ENCODE results near the gene NAMPT.

NAMPT gene

DNA sequence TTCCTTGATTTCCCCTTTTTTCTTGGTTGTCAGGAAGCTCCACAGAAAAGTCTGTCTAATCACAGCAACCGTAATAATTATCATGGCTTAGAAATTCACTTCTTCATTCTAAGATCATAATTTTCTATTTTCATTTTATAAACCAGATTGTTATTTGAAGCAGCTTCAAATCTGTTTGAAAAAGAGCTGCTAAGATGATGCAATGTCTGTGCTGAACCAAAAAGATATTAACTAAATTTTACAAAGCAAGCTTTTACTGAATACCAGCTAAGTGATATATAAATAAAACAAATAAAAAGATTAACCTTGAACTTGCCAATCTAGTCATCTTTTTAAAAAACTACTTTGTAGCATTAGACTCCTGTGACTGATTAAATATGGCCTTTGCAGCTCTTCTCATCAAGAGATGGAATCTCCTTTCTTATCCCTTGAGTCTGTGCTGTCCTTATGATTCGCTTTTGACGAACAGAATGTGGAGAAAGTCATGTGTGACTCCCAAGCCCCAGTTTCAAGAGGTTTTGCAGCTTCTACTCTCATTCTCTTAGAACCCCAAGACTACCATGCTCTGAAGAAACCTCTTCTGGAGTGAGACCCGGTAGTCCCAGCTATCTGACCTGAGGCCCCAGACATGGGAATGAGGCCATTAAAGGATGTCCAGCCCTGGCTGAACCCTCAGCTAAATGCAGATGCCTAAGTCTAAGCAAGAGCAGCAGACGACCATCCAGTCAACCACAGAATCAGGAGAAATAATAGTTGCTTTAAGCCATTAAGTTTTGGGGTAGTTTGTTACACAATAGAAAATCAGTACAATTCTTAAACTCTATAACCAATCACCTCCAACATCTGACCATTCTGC is 14.4 kb downstream of the NAMPT start:
- no peak for DNase-seq

DNA sequence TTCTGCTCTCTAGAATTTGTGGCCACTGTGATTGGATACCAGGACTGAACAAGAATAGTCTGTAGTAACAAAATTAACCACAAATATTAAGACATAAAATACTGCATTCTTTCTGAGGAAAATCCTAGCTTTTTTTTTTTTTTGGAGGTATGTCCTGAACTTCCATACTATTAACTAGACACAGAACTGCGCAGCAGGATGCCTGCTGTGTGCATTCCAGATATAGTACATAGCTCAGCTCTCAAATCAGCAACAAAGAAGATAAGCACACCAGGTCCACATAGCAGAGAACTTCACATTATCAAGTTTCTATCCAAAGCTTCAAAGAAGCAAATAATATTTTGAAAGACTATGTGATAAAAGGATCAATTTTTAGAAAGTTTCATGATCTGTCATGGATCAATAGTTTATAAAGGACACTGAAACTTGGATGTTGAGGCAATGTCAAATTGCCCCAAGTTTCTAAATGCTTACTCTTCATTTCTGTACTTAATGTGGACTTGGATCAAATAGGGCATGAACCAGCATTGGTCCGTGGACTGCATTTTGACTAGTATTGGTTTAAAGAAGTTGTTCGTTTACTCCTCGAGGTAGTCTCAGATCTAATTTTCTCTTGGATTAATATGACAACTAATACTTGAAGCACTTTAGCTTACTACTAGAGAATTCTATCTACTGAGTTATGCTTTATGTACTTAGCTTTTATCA is 15.4 kb downstream of the NAMPT start:
- no peak for DNase-seq

DNA sequence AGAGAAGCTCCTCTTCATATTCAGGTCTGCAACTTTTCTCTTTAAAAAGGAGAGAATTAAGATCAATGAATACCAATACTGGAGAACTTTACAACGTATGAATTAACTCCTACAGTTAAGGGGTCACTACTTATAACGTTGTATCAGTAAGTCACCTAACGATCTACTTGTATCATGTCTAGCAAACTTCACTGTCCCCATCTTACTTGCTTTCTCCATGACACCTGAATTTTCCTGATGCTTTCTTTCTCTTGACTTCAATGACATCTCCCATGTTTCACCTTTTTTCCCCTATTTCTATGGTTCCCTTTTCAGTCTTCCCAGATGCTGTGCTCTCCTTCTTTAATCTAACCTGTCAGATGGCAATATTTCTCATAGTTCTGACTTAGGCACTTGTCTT is 19.6 kb downstream of the NAMPT start:
- DNase-seq: no peak

- no peak for DNase-seq
Measured at GRCh38 chr7:106262221-106262881, 22.4 kb downstream of the NAMPT start.

DNA sequence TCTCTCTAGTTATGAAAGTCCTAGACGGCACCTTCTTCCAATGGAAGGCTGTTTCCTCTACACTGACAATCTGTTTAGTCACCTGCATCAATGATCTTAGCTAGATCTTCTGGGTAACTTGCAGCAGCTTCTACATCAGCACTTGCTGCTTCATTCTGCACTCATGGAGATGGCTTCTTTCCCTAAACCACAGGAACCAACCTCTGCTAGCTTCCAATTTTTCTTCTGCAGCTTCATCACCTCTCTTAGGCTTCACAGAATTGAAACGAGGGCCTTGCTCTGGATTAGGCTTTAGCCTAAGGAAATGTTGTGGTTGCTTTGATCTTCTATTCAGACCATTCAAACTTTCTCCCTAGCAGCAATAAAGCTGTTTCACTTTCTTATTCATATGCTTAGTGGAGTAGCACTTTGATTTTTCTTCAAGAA is 24.6 kb downstream of the NAMPT start:
- DNase-seq: no peak

GRCh38 chr7:106258789-106259188 is 26.0 kb downstream of the NAMPT start:
- no peak for DNase-seq

DNA sequence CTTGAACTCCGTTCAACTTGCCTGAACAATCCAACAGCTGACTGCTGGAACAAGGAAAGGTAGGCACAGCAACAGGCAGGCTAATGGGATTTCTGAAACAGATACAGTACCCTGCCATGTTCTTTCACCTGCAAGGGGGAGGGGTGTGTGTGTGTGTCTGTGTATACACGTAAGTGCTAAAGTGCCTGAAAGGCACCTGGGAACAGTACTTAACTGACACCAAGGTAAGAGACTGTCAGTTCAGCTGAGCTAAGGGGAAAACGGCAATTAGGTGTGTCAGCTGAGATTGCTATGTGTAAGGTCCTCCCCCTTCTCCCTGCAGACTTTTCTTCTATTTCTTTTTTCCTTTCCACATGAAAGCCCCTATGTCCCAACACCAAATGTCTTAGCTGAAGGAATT is 27.0 kb downstream of the NAMPT start:
- DNase-seq: no peak

DNA sequence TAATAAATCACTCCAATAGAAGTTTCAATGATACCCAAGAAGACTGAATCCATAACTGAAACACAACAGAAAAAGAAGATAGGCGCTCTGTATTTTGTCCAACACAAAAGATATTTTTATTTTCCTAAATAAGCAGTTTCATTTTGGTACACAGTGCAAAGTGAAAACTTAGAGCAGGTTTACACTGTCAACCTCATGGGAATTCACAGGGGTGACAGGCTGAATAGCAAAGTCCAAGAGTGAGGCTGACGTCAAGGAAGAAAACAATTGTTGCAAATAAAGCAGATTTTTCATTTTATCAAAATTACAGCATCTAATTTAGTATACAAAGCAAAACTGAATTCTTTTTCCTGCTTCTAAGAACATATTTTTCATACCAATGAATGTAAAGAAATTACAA is 28.6 kb downstream of the NAMPT start:
- DNase-seq: no peak

- DNase-seq: no peak
Measured at GRCh38 chr7:106255246-106255645, 29.5 kb downstream of the NAMPT start.

GRCh38 chr7:106254525-106255116 is 30.2 kb downstream of the NAMPT start:
- DNase-seq: no peak

DNA sequence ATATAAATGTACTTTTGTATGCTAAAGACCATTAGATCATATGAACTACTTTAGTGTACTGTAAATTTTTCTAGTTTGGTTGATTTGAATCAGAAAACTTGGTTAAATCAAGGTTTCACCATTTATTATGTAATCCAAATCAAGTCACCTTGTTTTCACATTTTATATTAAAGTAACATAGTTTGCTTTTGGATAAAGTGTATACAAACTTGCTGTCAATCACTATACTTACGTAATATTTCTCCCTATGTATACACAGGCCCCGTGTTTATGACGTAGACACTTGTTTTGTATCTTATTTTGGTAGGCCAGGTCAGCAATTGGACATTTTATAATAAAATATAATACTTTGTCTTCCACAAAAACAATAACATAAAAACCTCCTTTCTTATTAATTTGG is 32.2 kb downstream of the NAMPT start:
- no peak for DNase-seq

DNA sequence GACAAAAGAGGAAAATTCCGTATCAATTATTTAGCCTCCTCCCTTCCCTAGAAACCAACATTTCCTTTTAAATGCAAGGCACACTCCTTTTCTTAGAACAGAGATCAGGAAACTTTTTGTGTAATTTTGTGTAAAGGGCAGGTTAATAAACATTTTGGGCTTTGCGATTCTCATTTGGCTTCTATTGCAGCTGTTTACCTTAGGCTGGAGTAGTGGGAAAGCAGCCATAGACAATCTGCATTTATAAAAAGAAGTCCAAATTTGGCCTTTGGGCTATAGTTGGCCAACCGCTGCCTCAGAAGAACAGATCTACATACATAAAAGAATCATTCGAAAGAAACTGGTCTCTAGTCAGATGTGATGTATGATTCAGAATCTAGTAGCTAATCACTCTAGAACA is 35.3 kb downstream of the NAMPT start:
- DNase-seq: no peak

- DNase-seq: no peak
Measured at GRCh38 chr7:106248600-106248999, 36.2 kb downstream of the NAMPT start.

DNA sequence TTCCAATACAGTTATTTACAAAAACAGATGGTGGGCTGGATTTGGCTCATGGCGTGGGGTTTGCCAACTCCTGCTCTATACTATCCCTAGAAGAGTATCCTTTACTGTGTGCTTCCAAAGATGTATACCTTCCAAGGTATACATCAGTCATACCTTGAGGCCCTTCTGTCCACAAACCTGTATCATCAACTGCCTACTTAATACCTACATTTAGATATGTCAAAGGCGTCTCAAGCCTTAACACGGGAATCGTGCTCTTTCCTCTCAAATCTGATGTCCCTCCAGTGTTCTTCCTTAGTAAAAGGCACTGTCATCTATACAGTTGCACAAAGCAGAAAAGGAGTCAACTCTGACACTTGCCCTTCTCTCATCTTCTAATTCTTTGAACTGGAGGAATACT is 36.9 kb downstream of the NAMPT start:
- no peak for DNase-seq

- DNase-seq: no peak
Measured at GRCh38 chr7:106246902-106247711, 37.7 kb downstream of the NAMPT start.

- DNase-seq: no peak
Measured at GRCh38 chr7:106243893-106244292, 40.9 kb downstream of the NAMPT start.

DNA sequence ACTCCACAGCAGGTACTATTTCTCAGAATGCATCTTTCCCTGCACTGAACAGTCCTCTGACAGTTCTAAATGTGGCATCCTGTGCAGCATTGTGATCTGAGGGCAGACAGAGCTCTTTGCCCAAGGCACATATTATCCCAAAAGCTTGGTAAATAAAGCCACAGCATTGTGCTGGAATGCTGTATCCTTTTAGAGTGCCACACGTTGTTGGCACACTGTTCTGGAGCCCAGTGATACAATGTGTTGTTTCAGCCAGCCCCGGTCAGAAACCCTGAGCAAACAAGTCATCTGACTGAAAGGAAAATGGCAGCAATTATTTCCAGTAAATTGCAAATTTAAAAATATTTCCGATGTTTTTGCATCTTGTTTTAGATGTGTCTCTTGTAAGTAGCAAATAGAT is 45.4 kb downstream of the NAMPT start:
- DNase-seq: no peak

GRCh38 chr7:106238830-106239229 is 46.0 kb downstream of the NAMPT start:
- DNase-seq: no peak

DNA sequence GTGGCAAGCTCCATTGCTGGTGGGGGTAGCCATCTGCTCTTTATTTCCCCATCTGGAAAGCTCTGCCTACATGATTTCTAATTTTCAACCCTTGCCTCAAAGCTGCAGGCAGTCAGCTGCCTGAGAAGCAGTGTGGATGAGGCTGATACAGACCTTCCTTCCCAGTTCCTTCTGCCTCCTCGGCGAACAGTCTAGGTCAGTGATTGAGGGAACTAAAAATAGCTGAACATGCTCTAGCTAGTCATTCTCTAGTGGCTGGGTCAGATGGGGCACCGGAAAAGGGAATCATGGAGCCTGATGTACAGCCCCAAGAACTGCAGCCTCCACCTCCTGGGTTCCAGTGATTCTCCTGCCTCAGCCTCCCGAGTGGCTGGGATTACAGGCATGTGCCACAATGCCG is 48.7 kb downstream of the NAMPT start:
- DNase-seq: no peak

- no peak for DNase-seq
Measured at GRCh38 chr7:106234425-106234824, 50.4 kb downstream of the NAMPT start.

DNA sequence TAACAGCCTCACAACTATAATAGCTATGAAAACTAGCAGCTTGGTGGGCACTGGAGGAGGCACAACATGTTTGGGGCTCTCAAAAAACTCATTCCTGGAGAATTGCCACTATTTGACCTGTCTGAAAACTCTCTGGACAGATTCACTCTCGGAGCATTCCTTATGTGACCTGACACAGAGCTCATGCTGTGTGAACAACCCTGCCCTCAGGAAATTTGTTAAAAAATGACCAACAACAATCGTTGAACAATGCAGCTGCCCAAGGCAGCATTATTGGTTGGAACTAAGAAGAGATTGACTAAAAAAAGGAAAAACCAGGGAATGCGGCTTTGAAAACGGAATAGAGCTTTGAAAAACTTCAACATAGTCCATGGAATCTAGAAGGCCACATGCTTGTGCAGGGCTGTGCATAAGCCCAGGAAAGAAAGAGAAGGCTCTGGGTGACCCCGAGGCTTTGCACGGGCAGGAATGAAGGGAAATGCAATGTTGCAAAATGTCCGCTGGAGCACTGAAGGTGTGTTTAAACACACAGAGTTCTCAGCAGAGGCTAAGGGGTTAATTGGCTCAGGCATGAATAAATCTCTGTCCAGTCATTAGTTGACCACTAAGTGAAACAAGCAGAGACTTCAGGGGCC is 52.8 kb downstream of the NAMPT start:
- DNase-seq: no peak

GRCh38 chr7:106225856-106226255 is 58.9 kb downstream of the NAMPT start:
- no peak for DNase-seq

All from NCI-H774 (cell line).